Inferior parietal cortex (tissue), 1 donor: ENCODE measurements around the gene NECAP2.
A peak's percentile ranks its signal among the peaks of the same experiment; 100 is the strongest.
"Not testable (repeated sequence)": the region's sequence is repeated elsewhere in the genome, so short reads cannot be mapped to it uniquely, and the experiment has no call there.

Source experiments
- DNase-seq: peaks from one replicate; pipeline ENCODE4 v3.0.0-alpha.2; 2016; ENCODE audit errors: extremely low spot score

Gene NECAP2

DNA sequence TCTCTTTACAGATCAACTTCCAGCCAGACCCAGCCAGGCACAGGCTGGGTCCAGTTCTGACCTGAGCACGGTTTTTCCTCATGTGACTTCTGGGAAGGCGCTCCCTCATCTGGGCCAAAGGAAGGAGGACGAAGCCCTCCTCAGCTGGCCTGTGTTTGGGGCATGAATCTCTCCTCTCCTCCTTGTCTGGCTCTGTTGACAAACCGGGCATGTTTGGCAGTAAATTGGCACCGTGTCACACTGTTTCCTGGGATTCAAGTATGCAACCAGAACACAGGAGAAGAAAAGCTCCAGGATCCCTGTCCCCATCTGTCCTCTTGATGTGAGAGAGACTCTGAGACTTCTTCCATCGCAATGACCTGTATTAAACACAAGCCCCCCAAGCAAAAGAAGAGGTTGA is 18.3 kb downstream of the NECAP2 start:
- DNase-seq: peak; percentile 16

DNA sequence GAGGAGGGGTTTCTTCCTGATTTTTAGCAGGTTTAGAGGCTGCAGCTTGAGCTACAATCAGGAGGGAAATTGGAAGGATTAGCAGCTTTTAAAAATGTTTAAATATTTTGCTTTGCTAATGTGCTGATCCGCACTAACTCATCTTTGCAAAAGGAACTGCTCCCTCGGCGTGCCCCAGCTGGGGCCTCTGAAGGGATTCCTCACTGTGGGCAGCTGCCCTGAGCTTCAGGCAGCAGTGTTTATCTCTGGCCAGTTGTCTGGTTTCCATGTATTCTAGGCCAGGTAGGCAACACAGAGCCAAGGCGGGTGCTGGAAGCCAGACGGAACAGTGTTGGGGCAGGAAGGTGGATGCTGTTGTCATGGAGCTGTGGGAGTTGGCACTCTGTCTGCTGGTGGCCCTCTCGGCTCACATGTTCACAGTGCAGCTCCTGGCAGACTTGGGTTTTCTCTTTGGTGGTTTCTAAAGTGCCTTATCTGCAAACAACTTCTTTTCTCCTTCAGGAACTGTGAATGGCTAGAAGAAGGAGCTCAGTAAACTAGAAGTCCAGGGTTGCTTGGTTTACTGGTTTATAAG is 18.9 kb downstream of the NECAP2 start:
- peak; percentile 10 for DNase-seq

DNA sequence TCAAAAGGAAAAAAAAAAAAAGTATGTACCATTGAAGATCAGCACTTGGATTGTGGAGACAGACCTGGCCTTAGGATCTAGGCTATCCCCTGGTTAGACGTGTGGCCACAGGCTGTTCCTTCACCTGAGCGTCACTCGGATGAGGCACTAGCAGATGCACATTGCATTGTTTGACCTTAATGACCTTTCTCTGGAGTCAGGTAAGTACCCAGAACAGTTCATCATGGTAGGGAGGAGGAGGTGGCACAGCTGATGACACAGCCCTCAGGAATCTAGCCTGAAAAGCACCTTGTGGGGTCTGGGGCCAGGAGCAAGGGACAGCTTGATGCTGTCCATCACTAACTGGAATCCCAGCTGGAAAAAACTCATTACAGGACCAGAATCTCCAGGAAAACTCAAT is 21.2 kb downstream of the NECAP2 start:
- no peak for DNase-seq

DNA sequence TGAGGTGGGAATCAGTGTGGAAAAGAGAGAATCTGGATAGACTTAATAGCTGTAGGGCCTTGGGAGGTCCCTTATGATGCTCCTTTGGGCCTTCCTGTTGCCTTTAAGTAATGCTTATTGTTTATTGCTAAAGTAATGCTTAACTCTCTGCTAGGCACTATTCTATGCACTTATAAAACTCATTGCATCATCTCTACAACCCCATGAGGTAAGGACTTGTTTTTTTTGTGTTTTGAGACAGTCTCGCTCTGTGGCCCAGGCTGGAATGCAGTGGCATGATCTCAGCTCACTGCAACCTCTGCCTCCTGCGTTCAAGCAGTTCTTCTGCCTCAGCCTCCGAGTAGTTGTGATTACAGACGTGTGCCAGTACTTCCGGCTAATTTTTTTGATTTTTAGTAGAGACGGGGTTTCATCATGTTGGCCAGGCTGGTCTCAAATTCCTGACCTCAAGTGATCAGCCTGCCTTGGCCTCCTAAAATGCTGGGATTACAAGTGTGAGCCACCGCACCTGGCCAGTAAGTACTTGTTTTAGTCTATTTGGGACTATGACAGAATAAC is 22.3 kb downstream of the NECAP2 start:
- no peak for DNase-seq

DNA sequence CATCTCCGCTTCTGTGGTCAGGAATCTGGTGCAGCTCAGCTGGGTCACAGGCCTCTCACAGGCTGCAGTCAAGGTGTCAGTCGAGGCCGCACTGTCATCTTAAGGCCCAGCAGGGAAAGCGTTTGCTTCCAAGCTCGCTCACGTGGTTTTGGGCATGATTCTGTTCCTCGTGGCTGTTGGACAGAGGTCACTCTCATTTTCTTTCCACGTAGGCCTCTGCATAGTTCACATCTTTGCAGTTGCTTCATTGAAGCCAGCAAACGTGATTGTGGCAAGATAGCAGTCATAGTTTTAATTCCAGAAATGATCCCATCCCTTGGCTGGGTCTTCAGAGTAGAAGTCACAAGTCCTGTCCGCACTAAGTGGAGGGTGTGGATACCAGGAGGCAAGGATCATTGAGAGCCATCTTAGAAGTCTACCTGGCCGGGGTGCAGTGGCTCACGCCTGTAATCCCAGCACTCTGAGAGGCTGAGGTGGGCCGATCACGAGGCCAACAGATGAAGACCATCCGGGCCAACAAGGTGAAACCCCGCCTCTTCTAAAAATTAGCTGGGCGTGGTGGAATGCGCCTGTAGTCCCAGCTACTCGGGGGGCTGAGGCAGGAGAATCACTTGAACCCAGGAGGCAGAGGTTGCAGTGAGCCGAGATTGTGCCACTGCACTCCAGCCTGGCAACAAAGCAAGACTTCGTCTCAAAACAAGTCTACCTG is 24.5 kb downstream of the NECAP2 start:
- DNase-seq: no peak

DNA sequence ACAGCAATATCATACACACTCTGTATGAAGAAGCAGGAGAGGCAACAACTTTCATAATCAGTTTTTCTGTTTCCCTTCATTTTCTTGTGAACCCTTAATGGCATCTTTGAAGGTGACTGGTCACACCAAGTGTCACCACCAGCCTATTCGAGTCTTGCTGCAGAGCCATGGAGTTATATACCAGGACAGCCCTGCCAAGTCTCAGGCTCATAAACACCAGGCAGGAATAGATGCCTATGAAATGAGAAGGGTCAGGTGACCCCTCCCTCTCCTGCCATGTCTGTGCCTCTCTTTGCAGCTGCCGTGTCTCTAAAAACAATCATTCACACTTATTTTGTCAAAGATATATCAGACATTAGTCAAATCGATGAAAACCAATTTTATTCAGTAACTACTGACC is 28.0 kb downstream of the NECAP2 start:
- no peak for DNase-seq

DNA sequence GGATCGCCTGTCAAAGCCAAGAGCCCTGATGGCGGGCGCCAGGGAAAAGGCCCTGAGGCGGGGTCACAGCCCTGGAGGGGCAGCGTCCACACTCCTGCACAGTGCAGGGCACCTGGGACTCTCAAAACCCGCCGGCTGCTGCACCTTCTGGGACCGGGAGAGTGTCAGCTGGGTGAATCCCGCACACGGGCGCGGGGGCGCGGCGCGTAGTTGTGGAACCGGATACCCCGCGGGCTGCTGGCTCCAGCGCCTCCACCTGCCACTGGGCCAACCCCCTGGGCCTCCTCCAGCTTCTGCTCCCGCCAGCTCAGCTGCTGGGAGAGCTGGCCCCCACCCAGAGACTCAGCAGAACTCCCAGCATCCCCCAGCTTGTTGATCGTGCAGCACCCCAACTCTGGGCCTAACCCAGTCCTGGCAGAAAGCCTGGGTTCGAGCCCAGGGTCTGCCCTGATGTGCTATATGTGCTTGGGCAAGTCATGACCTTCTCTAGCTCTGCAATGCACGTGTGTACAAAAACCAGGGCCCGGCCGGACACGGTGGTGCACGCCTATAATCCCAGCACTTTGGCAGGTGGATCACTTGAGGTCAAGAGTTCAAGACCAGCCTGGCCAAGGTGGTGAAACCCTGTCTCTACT is 33.8 kb downstream of the NECAP2 start:
- no peak for DNase-seq

DNA sequence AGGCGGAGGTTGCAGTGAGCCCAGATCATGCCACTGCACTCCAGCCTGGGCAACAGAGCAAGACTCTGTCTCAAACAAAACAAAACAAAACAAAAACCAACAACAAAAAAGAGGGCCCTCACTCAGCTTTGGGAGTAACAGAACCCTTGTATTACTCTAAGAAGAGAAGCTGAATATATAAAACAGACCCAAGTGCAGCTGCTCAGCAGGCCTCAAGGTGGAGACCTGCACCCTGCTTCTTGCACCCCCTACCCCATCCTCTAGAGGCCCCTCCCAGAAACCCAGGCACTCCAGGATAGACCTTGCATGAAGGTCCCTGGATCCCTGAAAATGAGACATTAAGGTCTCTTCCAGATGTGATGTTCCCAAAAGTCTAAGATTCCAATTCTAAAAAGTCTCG is 34.4 kb downstream of the NECAP2 start:
- DNase-seq: not testable (repeated sequence)

DNA sequence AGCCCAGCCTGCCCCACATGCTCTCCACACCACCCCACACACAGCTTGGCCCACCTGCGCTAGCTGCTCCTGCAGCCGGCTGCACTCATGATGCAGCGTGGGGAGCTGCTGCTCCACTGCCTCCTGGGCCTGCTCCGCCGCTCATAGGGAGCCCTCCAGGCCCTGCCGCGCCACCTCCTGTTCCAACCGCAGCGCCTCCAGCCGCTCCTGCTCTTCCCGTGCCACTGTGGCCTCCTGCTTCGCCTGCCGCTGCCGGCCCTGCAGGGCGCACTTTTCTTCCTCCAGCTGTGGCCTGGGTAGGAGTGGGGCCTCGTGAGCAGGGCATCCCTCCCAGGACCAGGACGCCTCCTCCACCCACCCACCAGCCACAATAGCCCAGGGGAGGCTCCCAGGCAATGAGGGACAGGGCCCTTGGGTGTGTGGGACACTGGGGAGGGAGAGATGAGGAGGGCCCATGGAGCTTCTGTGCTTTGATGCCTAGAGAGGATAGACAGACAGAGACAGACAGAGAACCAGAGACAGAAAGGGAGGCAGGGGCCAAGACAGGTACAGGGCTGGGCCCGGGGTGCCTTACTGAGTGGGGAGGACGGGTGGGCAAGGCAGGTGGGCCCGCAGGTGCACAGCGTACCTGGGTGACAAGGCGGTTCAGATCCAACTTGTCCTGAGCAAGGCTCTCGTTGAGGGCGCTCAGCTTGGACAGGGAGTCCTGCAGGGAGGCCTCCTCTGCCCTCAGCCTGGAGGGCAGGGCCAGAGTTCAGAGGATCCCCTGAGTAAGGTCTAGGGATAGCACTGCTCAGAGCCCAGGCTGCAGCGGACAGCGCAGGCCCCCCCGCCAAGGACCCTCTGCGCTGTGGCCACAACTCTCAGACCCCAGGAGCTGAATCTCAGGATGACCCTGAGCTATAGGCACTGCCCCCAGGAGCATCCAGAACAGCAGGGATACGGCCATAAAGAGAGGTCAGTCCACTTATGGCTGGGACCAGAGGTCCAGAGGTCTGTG is 35.5 kb downstream of the NECAP2 start:
- DNase-seq: not testable (repeated sequence)

DNA sequence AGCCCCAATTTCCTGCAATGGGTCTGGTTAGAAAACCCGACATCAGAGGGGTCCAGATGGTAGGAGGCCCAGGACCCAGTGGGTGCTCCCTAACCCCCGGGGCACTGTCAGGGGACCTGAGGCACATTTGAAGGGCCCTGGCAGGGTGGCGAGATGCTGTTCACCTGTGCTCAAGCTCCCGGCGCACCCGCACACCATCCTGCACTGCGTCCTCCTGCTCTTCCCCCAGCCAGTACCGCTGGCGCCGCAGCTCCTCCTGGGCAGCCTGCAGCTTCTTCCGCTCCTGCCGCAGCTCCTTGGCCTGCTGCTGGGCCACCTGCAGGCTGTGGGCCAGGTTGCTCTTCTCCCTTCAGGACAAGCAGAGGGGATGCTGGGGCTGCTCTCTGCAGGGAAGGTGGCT is 37.6 kb downstream of the NECAP2 start:
- no peak for DNase-seq

DNA sequence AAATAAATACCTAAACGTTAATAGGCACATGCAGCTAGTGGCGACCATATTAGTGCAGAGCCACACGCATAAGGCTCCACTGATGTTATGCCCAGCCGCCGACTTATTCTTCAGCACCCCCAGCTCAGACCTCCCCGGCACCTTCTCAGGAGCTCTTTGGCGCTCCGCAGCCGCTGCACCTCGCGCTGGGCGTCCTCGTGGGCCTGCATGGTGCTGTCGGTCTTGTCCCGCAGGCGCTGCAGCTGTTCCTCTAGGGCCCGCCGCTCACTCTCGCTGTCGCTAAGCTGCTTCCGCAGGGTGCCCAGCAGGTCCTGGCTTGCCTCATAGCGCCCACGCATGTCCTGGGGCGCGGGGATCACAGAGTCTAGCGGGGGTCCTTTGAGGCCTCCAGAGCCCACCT is 42.6 kb downstream of the NECAP2 start:
- not testable (repeated sequence) for DNase-seq

DNA sequence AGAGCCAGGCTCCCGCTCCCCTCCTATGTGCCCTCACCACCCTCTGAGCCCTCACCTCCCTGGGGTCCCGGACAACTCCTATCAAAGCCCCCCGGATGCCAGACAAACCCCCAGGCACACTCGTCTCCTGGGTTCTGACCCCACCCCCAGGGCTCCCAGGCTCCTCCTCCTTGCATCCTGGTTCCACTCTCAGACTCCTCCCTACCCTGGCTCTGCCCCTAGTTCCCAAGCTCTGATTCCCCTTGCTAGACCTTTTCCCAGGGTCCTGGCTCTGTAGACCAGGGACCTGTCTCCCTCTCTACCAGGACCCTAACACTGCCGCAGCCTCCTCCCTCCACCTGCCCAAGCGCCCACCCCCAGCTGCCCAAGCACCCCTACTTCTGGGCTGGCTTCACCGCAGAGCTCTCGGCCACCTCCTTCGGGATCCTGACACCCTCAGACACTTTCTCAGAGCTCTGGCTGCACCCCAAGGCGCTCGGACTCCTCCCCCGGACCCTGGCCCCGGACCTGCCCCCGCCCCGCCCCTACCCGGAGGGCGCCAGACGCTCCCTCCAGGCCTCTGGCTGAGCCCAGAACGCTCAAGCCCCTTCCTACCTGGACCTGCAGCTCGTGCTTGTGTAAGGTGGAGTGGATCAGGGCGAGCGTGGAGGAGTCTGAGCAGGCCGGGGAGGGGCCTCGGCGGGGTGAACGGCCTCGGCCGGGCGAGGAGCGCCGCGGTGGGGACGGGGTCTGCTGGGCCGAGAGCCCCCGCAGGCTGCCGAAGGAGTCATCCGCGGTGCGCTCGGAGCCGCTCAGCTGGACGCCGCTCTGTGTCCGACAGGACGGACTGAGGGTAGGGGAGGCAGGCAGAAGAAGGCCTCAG is 43.3 kb downstream of the NECAP2 start:
- not testable (repeated sequence) for DNase-seq

DNA sequence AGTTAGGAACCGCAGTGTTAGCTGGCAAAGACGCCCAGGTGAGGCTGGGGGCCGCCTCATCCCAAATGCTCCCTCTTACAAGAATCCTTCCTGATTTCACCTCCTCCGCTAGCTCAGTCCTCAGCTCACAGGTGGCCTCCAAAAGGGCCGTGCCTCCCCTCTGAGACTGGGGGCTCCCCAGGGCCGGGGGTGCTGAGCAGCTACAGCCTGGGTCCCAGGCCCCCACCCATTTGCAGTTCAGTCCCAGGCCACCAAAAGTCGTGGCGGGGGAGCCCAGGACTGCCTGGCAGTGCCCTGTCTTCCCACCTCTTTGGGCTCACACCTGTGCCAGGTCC is 43.9 kb downstream of the NECAP2 start:
- no peak for DNase-seq

DNA sequence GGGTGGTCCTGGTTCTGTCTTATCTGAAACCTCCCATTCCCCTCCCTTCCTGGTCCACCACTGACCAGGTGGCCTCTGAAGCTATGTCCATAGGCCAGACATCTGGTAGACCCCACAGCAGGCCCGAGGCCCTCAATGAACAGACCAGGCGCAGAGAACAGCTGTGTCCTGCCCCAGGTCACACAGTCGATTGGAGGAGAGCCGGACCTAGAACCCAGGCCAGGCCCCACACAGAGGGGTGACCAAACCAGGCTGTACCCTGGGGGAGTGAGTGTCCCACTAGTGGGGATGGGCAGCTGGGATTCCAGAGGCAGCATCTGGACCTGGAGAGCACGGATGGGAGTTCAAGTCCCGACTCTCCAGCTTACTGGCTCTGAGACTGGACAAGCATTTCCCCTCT is 44.4 kb downstream of the NECAP2 start:
- no peak for DNase-seq

DNA sequence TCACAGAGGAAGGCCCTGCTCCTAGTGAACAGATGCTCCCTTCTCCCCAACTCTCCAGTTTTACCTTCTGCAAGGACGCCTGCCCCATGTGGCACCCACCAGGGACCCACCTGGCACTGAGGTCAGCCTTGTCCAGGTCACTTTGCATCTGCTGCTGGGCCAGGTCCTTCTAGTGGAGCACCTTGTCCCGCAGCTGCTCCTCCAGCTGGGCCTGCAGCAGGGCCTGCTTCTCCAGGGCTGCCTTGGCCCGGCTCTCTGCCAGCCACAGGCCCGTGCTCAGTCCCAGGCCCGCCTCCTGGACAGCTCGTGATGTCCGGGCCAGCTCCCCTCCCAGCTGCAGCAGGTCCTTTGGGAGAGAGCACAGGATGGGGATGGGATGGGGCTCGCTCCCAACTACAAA is 45.8 kb downstream of the NECAP2 start:
- not testable (repeated sequence) for DNase-seq

DNA sequence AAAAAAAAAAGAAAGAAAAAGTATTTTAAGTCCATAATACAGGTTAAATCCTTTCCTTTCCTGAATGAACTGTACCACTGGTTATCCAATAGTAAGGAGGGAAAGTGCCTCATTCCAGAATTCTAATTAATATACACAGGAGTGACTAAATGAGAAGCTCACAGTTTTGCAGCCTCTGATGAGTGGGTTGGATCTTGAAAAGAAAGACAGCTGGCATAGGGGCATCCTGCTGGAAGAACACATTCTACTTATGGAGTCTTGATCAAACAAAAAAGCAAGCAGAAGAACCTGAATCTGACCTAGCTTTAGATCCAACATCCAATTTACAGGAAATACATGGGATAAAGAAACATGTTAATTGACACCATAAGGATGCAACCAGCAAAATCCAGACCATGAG is 46.5 kb downstream of the NECAP2 start:
- DNase-seq: not testable (repeated sequence)

DNA sequence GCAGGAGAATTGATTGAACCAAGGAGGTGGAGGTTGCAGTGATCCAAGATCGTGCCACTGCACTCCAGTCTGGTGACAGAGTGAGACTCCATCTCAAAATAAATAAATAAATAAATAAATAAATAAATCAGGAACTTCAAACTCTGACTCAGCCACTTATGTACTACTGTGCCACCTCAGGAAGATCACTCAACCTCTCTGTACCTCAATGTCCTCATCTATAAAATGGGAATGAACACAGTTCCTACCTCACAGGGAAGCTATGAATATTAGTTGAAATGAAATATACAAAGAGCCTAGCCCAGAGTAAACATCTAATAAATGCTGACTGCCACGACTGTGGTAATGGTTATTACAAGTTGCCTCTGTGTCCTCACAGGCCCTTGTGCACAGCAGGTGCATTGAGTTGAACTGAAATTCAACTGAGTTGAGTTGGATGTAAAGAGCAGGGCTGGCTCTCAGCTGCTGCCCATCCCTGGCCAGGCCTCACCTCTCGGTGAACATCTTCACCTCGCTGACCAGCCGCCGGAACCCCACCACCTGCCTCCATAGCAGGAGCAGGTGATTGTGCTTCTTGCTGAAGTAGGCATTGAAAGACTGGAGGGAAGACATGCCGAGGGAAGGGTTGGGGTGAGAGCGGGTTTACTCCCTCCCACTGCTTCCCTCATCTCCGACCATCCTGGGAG is 48.8 kb downstream of the NECAP2 start:
- not testable (repeated sequence) for DNase-seq

DNA sequence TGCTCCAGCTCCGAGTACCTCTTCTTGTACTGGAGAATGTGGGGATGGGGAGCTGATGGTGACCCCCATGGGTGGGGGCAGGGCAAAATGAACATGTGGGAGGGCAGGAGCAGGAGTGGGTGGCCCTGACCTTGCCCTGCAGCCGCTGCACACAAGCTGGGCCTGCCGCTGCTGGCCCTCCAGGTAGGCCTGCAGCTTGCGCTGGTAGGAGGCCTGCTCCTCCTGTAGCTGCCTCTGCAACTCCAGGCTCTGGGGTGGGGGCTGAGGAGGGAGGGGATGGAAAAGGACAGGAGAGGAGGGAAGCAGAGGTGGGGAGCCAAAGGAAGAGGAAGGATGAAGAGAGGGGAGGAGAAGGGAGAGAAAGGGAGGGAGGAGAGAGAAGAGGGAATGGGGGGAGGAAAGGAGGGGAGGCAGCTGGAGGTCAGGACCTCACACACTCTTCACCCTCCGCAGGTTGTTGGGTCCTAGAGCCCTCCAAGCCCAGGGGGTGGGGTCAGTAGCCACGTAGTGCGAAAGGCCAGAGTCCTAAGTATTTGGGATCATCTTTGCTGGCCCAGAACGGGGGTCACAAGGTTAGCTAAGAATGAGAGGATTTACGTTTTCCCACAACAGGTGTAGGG is 50.6 kb downstream of the NECAP2 start:
- DNase-seq: no peak

DNA sequence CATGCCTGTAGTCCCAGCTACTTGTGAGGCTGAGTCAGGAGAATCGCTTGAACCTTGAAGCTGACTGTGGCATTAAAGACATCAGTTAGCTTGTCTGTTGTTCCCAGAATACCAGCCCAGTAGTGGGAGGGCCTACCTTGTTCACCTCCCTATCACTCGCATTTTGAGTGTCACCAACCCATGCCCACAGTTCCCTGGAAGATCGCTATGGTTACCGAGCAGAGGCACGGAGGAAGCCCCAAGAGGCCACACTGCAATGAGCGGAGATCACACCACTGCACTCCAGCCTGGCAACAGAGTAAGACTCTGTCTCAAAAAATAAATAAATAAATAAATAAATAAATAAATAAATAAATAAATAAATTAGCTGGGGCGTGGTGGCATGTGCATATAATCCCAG is 52.4 kb downstream of the NECAP2 start:
- DNase-seq: not testable (repeated sequence)

DNA sequence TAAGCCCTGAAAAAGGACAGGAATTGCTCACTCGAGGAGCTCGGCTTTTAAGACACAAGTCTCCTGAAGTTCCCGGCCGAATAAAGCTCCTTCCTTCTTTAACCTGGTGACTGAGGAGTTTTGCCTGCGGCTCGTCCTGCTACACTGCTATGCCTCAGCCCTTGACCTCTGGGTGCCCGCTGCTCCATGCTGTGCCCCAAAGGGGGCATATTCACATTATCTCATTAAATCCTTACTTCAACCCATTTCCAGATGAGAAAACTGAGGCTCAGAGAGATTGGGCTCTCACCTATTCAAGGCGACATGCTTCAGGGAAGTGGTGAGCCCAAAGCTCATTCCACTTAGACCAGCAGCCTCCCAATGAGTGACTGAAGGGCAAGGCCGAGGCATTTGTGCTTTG is 53.2 kb downstream of the NECAP2 start:
- not testable (repeated sequence) for DNase-seq
